ENCODE measurements around the gene CSMD2.

GRCh38 chr1:34163792-34164731 is 968 bp downstream of the CSMD2 start:
- TF ChIP-seq CTCF (IDR thresholded peaks at IDR 0.05; ENCODE audit: low read length) (no peak), EZH2 (optimal IDR thresholded peaks at IDR 0.05; ENCODE audit: low read depth, low read length) (no peak), EZH2phosphoT487 (IDR thresholded peaks at IDR 0.05; ENCODE audit: low read length) (no peak)

All from MM.1S (cell line).